Endothelial cell of umbilical vein (primary cell): ENCODE results near the gene LMBRD1.

Source experiments
- CTCF ChIP-seq, 2 donors: IDR thresholded peaks; 1 replicate in 1 of 2; 2 replicates in 1 of 2; pipeline ENCODE4 v1.5.1; 2011; ENCODE audit warnings: low read length in 2 of 2, mild to moderate bottlenecking in 2 of 2, moderate library complexity in 2 of 2, control low read depth in 1 of 2, inconsistent platforms in 1 of 2, low read depth in 1 of 2; ENCODE audit not compliant: insufficient read depth in 1 of 2; ENCODE audit errors: extremely low read depth in 1 of 2
- EZH2 ChIP-seq: IDR thresholded peaks from 2 replicates; pipeline ENCODE4 v1.6.1; 2012; ENCODE audit warnings: borderline replicate concordance, low read depth, mild to moderate bottlenecking, moderate library complexity, low read length, inconsistent platforms; ENCODE audit not compliant: severe bottlenecking
- FOS ChIP-seq: IDR thresholded peaks from 2 replicates; pipeline ENCODE4 v1.6.1; 2011; ENCODE audit warnings: mild to moderate bottlenecking, low read length, moderate library complexity, borderline replicate concordance; ENCODE audit not compliant: insufficient read depth
- JUN ChIP-seq: IDR thresholded peaks from 2 replicates; pipeline ENCODE4 v1.6.1; 2011; ENCODE audit warnings: borderline replicate concordance, low read depth; ENCODE audit not compliant: insufficient read length, insufficient read depth
- POLR2A ChIP-seq: IDR thresholded peaks from 2 replicates; pipeline ENCODE4 v1.6.1; 2012; ENCODE audit warnings: low read depth, mild to moderate bottlenecking, control low read depth, low read length
- POLR2AphosphoS5 ChIP-seq: IDR thresholded peaks from 2 replicates; pipeline ENCODE4 v1.6.1; 2012; ENCODE audit warnings: low read depth, mild to moderate bottlenecking, control low read depth, low read length, moderate library complexity; ENCODE audit not compliant: insufficient read depth

DNA sequence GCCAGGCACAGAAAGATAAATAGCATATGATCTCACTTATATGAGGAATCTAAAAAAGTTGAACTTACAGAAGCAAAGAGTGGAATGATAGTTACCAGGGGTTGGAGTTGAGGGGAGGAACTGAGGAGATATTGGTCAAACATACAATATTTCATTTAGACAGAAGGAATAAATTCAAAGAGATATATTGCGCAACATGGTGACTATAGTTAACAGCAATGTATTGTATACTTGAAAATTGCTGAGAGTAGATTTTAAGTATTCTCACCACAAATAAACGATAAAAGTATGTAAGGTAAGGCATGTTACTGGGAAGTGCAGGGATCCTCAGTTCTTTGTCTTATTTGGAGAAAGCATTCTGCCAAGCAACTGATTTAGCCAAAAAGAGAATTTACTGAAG, 171.9 kb downstream of the LMBRD1 start:
- no peak for TF ChIP-seq POLR2AphosphoS5
- TF ChIP-seq CTCF (IDR thresholded peaks at IDR 0.05; ENCODE audit: extremely low read depth in 1 of 2, insufficient read depth in 1 of 2, low read depth in 1 of 2, low read length in 2 of 2) = no peak
- TF ChIP-seq POLR2A = no peak
- no peak for TF ChIP-seq EZH2
- TF ChIP-seq FOS = no peak
- no peak for TF ChIP-seq JUN
